ENCODE results near the gene ATG4B. TPM values are rescaled to one million over a fixed set of nuclear protein-coding genes. Genes with fewer than 3 reads are reported as not detected.

Gene ATG4B
- total RNA-seq, 3 donors from 2014 or later = 47.7 to 71.1 (median 64.2) TPM

DNA sequence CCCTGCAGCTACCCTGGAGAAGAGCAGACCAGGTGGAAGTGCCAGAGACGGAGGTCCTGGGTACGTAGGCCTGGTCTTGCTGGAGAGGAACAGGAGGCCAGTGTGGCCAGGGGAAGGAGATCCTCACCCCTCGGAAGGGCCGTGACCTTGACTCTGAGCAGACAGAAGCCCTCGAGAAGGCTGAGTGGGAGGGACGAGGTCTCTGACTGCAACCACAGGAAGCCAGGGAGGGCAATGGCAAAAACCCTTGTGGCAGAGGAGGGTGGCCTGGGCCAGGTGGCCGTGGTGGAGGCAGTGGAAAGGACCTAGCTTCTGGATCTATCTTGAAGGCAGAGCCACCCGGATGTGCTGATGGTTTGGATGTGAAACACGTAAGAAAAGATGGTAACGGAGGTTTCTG lies 28.6 kb upstream of the ATG4B start:
- Histone ChIP-seq H3K9me3 (no peaks in the 10 kb centered on the region), H3K27ac (no peak overlapping the region), H3K27me3 (no peaks in the 10 kb centered on the region), H3K4me1 (no peaks in the 10 kb centered on the region), H3K4me3 (no peak overlapping the region), H3K36me3 (no peaks in the 10 kb centered on the region)
- TF ChIP-seq CTCF (IDR thresholded peaks at IDR 0.05) = no peak
- no peak for TF ChIP-seq POLR2A (IDR thresholded peaks at IDR 0.05)
- TF ChIP-seq POLR2AphosphoS5 (IDR thresholded peaks at IDR 0.05) = no peak
- no peak for DNase-seq (ENCODE audit: low spot score in 2 of 2)
- intact Hi-C loops (cut with DNase I; ENCODE audit: low total_unique reads) = no loop called here

- Histone ChIP-seq H3K4me3 (peak overlapping the region; percentile 51 to 69 (median 57)), H3K9me3 (no peaks in the 10 kb centered on the region), H3K27me3 (no peaks in the 10 kb centered on the region), H3K27ac (peak overlapping the region; percentile 63 to 65), H3K36me3 (no peaks in the 10 kb centered on the region), H3K4me1 (no peaks in the 10 kb centered on the region)
- intact Hi-C loops (cut with DNase I; ENCODE audit: low total_unique reads) = no loop called here
- TF ChIP-seq CTCF (IDR thresholded peaks at IDR 0.05) = peak in 2 of 3 donors; percentile 19 to 34
- no peak for TF ChIP-seq POLR2A (IDR thresholded peaks at IDR 0.05)
- TF ChIP-seq POLR2AphosphoS5 (IDR thresholded peaks at IDR 0.05) = peak in 1 of 3 donors; percentile 19
- DNase-seq (ENCODE audit: low spot score in 2 of 2) = peak; percentile 77
Measured at GRCh38 chr2:241609859-241610793, 27.4 kb upstream of the ATG4B start.

DNA sequence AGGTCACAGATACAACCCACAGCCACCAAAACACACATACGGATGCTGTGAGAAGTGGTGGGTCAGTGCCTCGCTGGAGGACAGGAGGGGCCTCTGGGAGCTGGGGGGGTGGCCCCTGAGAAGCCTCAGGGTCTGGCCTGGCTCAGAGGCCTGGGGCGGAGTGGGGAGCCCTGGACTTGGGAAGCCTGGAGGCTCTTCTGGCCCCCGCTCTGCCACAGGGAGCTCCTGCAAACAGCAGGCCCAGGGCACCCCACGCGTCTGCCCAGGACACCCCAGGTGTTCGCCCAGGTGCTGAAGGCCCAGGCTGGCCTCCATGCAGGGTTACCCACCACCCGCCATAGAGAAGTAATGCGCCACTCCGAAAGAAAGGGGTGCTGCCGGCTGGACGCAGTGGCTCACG lies 26.4 kb upstream of the ATG4B start:
- Histone ChIP-seq H3K9me3 (no peaks in the 10 kb centered on the region), H3K27me3 (no peaks in the 10 kb centered on the region), H3K36me3 (no peaks in the 10 kb centered on the region), H3K27ac (peak overlapping the region; percentile 63 to 65), H3K4me1 (no peaks in the 10 kb centered on the region), H3K4me3 (no peak overlapping the region)
- no peak for TF ChIP-seq POLR2AphosphoS5 (IDR thresholded peaks at IDR 0.05)
- TF ChIP-seq POLR2A (IDR thresholded peaks at IDR 0.05) = no peak
- TF ChIP-seq CTCF (IDR thresholded peaks at IDR 0.05) = no peak
- intact Hi-C loops (cut with DNase I; ENCODE audit: low total_unique reads) = no loop called here
- DNase-seq (ENCODE audit: low spot score in 2 of 2) = no peak

DNA sequence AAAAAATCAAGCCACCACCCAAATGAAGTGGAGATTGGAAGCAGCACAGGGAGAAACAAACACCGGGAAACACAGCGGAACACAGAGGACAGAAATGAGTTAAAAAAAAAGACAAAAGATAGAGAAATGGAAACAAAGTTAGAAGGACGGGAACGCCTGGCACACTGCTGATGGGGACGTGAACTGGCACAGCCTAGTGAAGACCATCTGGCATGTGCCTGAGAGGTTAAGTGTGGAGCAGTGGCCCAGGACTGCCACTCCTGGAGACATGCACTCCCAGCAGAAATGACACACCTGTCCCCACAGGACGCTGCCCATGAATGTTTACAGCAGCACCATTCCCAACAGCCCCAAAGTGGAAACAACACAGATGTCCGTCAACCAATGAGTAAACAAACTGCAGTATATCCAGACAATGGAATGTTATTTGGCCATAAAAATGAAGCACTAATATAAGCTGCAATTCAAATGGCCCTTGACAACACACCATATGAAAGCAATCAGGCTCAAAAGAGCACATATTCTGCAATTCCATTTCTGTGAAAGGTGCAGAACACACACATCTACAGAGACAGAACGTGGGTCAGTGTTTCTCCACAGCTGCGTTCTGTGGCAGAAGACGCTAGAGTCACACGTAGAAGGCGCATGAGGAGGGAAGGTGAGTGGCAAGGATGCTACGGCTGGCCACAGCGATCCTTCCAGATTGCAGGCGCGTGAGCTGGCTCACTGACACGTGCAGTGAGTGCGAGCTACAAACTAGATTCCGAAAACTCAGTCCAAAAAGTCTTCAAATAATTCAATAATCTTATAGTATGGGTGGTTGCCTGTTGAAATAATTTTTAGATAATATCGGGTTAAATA lies 25.1 kb upstream of the ATG4B start:
- H3K4me1 ChIP-seq = peaks cover 0 to 1% of the 10 kb centered on the region in 2 donors
- no peak for TF ChIP-seq CTCF (IDR thresholded peaks at IDR 0.05)
- no peak for TF ChIP-seq POLR2AphosphoS5 (IDR thresholded peaks at IDR 0.05)
- TF ChIP-seq POLR2A (IDR thresholded peaks at IDR 0.05) = no peak
- intact Hi-C loops (cut with DNase I; ENCODE audit: low total_unique reads) = no loop called here
- no peaks in the 10 kb centered on the region for H3K27me3 ChIP-seq
- no peak overlapping the region for H3K4me3 ChIP-seq
- H3K36me3 ChIP-seq = no peaks in the 10 kb centered on the region
- H3K27ac ChIP-seq = peak overlapping the region in 1 of 2 donors; percentile 25
- no peaks in the 10 kb centered on the region for H3K9me3 ChIP-seq
- no peak for DNase-seq (ENCODE audit: low spot score in 2 of 2)
